ENCODE results near the gene LRPAP1. TPM values are rescaled to one million over a fixed set of nuclear protein-coding genes. Genes with fewer than 3 reads are reported as not detected.
A peak's percentile ranks its signal among the peaks of the same experiment; 100 is the strongest.
"Not testable (repeated sequence)": the region's sequence is repeated elsewhere in the genome, so short reads cannot be mapped to it uniquely, and the experiment has no call there.

LRPAP1 gene
- total RNA-seq, 1 donor from 2014 or later = 30.4 TPM

DNA sequence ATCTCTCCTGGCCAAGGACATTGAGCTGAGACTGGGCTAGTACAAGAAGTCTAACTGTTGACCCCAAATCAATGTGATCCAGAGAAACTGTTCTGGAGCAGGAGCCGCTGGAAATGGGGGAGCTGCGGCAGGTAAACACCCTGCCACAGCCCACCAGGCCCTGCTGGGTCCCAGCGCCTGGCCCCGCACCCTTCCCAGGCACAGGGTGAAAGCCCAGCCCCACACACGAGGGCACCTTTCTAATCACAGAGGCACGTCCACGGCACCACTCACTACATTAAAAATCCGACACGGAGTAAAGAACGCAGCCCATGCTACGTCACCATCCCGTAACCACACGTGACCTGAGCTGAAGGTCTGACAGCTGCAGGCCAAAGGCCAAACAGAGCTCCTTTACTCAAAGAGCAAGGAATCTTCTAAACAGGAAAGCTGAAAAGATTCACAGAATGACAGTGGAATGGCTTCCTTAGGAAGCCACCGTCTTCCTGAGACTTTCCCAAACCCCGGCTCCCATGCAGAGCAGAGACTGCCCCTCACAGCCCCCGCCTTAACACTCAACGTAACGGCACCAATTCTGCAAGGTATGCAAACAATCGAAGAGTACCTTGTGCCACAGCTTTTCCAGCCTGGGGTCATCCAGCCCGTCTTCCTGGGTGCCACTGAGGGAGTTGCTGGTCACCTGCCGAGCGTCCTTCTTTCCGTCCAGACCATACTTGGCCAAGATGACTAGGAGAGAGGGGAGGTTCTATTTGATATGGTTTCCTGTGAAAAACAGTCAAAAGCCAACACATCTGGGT, 12.6 kb downstream of the LRPAP1 start:
- DNase-seq (ENCODE audit: low read depth in 2 of 2) = no peak

DNA sequence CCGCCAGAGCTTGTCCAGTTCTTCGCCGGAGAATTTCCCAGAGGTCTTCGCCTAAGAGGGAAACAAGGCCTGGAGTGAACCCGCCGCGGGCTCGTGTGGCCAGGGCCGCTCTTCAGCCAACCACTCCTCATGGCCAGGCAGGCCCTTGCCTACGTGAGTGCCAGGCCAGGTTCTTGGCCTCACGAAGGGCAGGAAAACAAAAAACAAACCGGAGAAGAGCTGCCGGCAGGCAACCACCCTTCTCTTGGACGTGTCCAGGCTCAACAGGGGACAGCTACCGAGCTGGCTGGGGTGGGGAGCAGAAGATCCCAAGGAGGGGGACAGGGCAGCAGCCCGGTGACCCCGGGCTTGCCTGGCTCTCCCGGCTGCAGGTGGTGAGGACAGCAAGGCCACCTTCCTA, 13.3 kb downstream of the LRPAP1 start:
- no peak for DNase-seq (ENCODE audit: low read depth in 2 of 2)

DNA sequence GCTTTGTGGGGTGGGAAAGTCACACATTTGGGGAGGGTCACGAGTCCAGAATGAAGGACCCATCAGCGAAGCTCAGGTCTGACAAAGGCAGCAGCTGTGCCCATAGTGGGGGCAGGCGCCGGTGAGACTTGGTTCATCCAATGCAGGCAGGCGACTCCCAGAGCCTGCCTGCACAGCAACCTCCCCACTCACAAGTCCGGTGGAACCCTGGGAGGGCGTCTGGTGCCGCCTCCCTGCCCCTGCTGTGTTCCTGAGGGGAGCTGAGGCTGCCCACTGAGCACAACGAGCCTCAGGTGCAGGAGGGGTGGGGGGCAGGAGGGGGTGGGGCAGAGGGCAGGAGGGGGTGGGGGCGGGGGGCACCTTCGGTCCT, 13.7 kb downstream of the LRPAP1 start:
- DNase-seq (ENCODE audit: low read depth in 2 of 2) = no peak

DNA sequence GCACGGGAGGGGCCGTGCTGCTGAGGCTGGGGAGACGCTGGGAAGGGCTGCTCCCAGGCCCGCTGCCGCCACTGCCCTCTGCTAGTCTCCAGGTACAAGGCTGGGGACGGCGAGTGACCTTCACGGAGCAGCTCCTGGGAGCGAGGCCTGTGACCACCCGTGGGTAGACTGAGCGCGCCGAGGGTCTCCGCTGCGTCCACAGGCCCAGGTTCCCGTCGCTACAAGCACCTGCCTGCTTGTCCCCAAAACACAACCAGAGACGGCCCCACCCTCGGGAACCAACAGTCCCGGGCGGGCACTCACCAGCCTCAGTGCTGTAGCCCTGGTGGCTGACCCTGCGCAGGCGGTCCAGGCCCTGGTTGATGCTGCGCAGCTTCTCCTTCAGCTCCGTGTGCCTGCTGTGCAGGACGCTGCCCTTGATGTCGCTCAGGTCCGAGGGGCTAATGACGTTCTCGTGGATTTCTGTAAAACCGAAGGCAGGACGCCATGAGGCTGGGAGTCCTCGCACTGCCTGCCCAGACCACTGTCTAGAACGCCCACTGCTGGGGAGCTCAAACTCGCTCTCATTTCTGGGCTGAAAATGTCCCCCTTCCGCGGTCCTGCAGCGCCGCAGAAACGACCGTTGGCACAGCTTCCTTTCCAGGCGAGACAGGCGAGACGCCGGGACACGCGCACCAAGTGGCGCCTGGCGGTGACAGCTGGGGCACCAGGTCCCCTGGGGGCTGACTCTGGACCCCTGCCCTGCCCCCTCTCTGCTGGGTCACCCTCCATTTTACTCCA, 14.3 kb downstream of the LRPAP1 start:
- DNase-seq (ENCODE audit: low read depth in 2 of 2) = no peak

DNA sequence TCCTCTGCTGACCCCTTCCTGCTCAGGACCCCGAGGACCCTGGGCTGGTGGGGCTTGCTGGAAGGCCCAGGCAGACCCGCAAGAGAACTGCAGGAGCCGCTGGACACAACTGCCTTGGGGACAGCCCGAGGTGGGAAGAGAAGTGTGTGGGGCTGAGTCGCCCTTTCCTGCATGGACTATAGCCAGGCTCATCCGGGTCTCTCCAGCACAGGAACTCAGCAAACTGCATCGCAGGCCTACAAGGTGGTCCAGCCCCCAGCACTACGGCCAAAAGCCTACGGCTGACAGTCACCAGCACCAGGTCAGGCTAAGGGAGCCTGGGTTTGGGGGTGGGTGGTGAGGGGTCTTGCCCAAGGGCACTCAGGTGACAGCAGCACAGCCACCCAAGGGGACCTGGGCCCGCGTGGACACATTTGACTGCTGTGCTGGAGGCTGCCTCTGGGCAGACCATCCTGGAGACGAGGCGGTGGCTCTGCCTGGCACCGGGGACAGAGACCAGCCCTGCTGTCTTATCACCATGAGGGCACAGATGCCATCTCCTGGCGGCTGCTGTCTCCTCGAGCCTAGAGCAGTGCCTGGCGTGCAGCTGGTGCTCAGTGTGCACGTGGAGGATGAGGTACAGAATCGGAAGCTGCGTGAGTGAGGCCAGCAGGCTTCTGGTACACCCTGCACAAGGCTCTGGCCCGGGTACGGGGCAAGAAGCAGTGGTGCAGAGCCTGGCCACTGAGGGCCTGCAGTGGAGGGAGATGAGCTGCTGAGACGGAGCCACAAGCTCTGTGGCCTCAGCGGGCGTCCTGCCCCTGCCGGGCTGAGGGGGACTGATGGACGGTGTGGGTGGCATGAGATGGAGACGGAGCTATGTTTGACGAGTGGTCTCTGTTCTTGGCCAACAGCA, 15.1 kb downstream of the LRPAP1 start:
- DNase-seq (ENCODE audit: low read depth in 2 of 2) = peak in 1 of 2 donors; percentile 43

DNA sequence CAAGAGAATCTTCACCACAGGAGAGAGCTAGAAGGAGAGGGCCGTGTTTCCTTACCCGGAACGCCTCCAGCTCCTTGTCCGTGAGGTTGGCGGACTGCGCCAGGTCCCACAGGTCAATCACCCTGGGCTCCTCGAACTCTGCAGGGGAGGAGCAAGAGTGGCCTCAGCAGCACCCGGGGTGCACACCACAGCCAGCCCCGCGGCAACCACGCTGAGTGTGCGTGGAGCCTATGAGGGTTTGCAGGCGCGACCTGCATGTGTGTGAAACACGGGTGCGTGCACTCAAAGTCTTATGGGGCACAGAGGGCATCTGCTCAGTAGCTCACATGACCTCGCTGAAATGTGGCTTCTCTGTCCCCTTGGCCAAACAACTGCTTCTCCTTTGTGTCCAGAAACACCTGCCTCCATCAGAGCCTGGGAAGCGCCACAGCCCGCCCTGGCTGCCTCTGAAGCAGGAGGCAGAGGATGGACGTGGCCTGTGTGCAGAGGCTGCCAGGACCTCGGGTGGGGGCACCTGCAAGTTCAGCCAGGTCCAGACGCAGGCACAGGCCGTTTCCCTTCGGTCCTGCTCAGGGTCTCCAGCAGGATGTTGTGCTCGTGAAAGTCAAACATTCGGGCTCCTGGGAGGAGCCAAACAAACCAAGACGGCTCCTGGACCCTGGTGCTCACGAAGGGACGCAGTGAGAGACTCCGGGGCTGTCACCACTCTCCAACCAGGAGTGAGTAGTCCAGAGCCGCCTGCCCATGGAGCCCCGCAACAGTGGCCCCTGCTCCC, 16.0 kb downstream of the LRPAP1 start:
- DNase-seq (ENCODE audit: low read depth in 2 of 2) = no peak

DNA sequence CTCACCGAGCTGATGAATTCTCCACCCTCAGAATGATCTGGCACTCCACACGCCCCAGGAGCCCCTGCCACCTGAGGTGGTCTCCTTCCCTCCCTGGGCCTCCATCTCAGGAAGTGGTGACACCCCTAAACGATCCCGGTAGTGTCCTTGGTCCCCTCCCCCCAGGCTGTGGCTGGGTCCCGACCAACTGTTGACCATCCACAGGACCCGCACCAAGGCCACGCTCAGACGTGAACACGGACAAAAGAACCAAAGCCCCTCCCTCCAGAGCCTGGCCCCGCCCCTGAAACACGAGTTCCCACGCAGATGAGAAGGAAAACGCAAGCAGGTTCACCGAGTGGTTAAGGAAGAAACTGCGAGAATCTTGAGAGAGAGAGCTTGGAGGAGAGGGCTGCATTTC, 16.6 kb downstream of the LRPAP1 start:
- no peak for DNase-seq (ENCODE audit: low read depth in 2 of 2)

DNA sequence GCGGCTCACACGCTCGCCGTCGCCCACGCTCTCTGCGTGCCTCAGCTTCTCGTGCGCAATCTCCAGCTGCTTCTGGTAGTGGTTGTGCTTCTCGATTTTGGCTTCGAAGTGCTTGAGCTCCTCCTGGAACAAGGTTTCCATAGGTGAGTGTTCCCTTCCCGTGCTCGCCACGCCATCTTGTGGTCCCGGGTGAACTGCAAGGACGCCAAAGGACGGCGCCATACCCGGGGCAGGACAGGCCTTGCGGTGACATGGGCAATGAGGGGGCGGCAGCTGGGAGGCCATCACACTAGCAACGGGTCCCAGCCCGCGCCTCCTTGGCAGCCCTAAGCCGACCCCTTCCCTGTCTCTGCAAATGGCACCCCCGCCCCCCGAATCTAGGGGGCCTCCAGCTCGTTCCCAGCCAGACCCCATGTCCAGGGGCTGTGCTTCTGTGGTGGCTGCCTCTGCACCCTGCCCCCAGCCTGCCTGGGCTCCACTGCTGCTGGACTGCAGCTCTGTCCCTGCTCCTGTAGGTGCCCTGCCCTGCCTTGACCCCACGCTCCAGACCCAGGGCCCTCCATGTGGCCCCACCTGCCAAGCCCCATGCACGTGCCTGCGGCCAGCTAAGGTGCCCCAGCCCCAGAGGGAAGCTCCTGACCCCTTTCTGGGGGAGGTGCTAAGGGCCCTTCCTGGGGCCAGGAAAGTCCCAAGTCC, 17.3 kb downstream of the LRPAP1 start:
- DNase-seq (ENCODE audit: low read depth in 2 of 2) = no peak

DNA sequence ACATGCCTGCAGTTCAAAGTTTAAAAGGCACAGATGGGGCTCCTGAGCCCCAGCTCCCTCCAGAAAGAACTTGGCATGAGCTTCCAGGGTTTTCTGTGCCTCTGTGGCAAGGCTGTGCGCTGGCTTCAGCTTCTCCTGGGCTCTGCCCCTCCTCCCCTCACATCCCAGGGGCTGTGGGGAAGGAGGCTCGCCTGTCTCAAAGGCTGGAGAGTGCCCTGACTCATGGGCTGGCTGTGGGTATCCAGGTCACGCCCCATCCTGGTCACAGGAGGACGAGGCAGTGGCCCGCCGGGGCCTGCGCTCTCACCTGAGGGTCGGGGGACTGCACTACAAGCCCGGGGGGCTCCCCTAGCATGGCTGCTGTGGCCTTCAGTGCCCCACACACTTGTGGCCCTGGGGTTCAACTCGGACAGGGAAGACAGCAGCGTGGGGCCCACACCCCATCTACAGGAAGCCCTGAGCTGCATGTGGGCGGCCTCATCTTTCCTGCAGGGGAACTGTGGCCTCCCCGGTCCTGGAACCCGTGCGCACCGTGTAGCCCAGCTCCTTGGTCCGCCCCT, 17.9 kb downstream of the LRPAP1 start:
- no peak for DNase-seq (ENCODE audit: low read depth in 2 of 2)

DNA sequence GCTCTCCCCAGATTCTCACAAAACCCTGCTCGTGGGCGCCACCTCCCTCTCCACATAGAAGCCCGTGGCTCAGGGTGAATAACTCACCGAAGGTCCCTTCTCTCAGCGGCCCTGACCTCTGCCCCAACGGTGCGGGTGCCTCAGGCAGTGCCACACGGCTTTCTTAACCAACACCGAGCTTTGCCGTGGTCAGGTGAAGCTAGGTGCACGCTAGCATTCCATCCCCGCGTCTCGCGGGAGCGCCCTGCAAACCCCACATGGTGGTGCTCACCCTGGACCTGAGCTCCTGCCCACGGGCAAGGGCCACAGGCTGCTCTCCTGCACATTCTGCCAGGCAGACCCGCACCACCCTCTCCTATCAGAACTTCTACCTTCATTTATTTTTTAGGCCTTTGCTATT, 18.4 kb downstream of the LRPAP1 start:
- DNase-seq (ENCODE audit: low read depth in 2 of 2) = no peak

DNA sequence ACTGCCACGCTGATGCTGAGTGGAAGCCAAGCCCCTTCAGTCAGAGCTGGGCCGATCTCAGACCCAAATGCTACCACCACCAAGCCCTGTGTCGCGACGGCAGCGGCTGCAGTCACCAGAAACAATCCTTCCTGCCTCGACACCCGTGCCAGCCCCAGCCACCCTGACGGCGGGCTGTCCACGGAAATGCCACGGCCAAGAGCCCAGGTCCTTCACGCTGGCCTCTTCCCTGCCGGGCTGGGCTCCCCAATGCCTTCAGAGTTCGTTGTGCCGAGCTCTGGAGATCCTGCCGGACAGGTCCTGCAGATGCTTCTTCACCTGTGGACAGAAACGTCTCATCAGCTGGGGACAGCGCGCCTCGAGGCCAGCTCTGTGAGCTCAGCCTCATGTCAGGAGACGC, 19.5 kb downstream of the LRPAP1 start:
- DNase-seq (ENCODE audit: low read depth in 2 of 2) = no peak

DNA sequence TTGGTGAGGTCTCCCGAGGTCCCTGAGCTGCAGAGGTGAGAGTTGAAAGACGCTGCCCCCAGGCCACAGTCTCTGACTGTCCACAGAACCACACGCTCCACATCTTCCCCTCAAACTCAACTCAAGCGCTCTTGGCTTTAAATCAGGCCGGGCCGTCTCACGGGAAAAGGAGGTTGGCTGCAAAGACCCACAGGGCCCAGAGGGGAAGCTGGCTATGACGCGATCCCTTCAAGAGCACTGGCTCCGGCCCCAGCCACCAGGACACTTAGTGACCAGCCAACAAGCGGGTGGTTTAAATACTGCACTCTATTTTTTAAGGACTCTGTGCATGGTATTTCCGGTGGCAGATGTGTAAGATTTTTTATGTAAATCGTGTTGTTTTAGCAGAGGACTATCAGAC, 19.9 kb downstream of the LRPAP1 start:
- no peak for DNase-seq (ENCODE audit: low read depth in 2 of 2)

DNA sequence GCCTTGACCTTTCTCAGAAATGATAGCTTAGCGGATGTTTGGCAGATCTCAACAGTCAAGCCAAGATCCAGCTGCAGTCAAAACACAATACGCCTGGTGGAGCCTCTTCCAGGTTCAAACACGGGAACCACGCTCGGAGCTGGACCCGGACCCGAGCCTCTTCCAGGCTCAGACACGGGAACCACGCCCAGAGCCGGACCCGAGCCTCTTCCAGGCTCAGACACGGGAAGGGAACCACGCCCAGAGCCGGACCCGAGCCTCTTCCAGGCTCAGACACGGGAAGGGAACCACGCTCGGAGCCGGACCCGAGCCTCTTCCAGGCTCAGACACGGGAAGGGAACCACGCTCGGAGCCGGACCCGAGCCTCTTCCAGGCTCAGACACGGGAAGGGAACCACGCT, 20.6 kb downstream of the LRPAP1 start:
- DNase-seq (ENCODE audit: low read depth in 2 of 2) = not testable (repeated sequence)

DNA sequence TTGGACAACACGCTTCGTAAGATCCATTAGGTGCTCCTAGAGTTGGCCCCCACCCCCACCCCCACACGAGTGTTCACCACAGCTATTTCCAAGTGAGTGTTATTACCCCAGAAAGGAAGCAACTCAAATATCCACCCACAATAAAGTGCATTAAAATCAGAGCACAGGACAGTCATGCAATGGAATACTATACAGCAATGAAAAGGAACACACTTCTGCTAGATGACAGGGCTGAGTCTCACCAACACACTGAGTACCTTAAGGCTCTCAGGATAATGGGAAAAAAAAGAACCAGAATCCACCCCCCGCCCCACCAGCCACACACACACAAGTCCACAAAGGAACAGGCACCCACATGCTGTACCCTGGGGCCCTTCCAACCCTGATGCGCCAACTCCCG, 21.0 kb downstream of the LRPAP1 start:
- no peak for DNase-seq (ENCODE audit: low read depth in 2 of 2)

DNA sequence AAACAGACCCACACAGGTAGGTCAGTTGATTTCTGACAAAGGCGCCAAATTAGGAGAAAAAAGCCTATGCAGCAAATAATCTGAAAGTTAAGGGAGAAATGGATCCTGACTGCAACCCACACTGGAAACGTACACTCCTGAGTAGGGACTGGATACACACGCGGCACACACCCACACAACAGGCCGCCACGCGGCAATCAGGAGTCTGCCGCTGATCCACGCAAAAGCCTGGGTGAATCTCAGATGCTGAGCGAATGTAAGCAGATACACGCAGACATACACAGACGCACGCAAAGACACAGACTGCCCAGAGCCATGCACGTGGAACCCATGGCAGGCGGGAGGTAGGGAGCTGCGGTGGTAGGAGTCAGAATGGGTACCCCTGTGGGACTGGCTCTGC, 21.7 kb downstream of the LRPAP1 start:
- DNase-seq (ENCODE audit: low read depth in 2 of 2) = no peak

DNA sequence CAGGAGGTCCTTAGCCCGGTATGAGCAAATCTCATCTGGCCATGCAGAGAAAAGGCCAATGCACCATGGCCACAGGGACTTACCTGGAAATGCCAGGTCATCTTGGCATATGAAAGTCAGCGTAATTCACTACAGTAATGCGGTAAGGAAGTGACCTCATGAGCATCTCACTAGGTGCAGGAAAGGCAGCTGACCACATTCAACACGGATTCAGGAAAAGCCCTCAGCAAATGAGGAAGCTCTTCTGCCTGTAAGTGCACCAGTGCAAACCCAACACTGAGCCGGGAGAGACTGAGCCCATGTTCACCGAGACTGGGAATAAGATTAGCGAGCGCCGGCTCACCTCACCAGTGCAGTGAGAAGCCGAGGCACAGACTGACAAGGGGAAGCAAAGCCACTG, 23.7 kb downstream of the LRPAP1 start:
- peak in 1 of 2 donors; percentile 23 for DNase-seq (ENCODE audit: low read depth in 2 of 2)

DNA sequence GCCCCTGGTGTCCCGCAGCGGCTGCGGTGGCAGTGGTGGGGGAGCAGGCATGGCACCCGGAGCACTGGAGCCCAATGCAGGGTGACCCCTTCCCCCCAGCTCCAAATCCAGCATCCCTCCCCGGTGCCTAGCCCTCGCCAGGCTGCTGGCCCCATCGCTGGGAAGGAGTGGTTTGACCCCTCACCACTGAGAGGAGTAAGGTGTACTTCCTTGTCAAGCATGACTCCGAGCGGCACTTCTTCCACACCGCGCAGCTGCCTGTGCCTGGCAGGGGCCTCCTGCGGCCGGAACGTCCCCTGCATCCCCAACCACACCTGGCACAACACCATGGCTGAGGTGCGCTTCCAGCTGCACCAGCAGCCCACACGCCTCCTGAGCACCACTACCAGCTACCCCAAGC, 27.0 kb downstream of the LRPAP1 start:
- no peak for DNase-seq (ENCODE audit: low read depth in 2 of 2)

DNA sequence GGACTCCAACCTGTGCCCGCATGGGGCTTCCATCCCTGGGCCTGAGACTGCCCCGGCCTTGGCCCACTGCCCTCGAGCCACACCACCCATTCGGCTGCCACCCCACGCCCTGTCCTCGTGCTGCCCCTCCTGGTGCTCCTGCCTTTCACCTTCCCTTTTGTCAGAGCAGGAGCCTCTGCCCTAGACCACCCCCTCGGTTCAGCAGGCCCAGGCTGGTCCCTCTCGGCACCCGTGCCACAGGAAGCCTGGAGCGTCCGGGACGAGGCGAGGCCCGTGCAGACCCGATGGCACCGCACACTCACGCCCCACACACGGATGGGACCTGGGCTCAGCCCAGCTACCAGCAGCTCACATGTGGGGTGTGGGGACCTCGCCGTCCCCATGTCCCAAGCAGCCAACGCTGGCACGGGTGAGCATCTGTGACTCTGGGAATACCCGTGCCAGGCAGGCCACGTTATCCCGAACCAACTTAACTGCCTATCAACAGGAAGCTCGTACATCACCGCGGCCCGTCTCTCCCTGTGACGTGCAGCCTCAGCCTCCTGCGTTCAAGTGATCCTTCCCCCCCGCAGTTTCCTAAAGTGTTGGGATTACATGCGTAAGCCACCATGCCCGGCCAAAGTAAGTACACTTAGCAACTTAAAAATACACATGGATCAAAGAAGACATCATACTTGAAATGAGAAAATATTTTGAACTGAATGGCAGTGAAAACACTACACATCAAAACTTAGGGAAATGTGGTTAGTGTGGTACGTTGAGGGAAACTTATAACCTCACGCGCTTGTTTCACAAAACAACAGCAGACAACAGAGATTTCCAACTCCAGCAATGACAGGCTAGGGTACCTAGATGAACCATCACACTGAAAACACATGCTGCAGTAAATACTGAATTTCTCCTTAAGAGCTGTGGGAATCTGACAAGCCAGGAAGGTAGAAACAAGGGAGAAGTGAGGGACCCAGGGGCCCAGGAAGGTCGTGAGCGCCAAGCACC, 29.0 kb downstream of the LRPAP1 start:
- no peak for DNase-seq (ENCODE audit: low read depth in 2 of 2)

DNA sequence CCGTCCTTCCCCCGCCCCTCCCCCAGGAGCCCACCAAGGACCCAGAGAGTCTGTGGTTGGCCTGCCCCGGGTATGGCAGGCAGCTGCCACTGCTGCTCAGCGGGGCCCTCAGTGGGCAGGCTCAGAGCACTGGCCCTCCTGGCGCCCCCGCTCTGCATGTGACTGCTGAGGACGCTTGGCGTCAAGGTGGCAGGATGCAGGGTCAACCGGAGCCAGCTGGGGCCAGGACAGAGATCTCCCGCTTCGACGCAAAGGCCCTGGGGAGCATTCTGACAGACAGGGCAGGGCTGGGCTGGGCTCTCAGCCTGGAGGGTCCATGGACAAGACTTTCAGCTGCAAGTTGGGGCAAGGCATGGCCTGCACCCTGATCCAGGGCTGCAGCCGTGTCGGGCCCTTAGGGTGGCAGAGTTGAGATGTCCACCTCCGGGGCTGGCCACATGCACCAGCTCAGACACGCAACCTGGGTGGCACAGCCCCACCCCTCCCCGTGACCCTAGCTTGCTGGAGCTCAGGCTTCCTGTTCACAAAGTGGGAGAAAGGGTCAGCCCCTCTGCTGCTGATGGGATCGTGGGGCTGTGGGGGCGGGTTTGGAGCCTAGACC, 30.3 kb downstream of the LRPAP1 start:
- DNase-seq (ENCODE audit: low read depth in 2 of 2) = no peak

Measured in dermis microvascular lymphatic vessel endothelial cell (primary cell).